K562 (cell line): ENCODE measurements around the gene CENPV. TPM values are rescaled to one million over a fixed set of nuclear protein-coding genes. Genes with fewer than 3 reads are reported as not detected.

ENCODE experiments used
- ARID3A ChIP-seq: IDR thresholded peaks from 2 replicates; pipeline ENCODE4 v1.6.1; 2012; ENCODE audit warnings: low read depth, low read length, improper control_type of control experiment, borderline replicate concordance
- CCAR2 ChIP-seq: fragments of 200-400 bp; formaldehyde crosslinking; IDR thresholded peaks from 2 replicates; pipeline ENCODE4 v1.6.1; 2017; ENCODE audit warnings: mild to moderate bottlenecking, low read depth, low read length
- CHD4 ChIP-seq: fragments of 200-600 bp; sonication (generic); IDR thresholded peaks from 3 replicates; pipeline ENCODE4 v1.6.1; 2012; ENCODE audit warnings: low read depth, mild to moderate bottlenecking, mixed read lengths, low read length, inconsistent platforms; ENCODE audit not compliant: insufficient read depth, insufficient replicate concordance, poor library complexity, severe bottlenecking
- DACH1 ChIP-seq: fragments of 450-650 bp; IDR thresholded peaks from 2 replicates; pipeline ENCODE4 v1.6.1; 2018; ENCODE audit not compliant: partially characterized antibody
- EP300 ChIP-seq: IDR thresholded peaks from 2 replicates; pipeline ENCODE4 v1.6.1; 2012; ENCODE audit warnings: low read length, improper control_type of control experiment
- GABPB2 ChIP-seq: fragments of 250-450 bp; sonication (Bioruptor Pico); conservative IDR thresholded peaks from 2 replicates; pipeline ENCODE4 v1.5.1; 2021; ENCODE audit warnings: mild to moderate bottlenecking
- MAFK ChIP-seq: IDR thresholded peaks from 2 replicates; pipeline ENCODE4 v1.6.1; 2011; ENCODE audit warnings: low read length, improper control_type of control experiment
- MBD2 ChIP-seq: sonication (generic); IDR thresholded peaks from 2 replicates; pipeline ENCODE4 v1.6.1; 2016; ENCODE audit warnings: low read depth, borderline replicate concordance
- NFXL1 ChIP-seq: fragments of 450-650 bp; formaldehyde crosslinking; IDR thresholded peaks from 2 replicates; pipeline ENCODE4 v1.4.0; 2021; ENCODE audit warnings: mild to moderate bottlenecking
- PKNOX1 ChIP-seq: fragments of 450-650 bp; IDR thresholded peaks from 2 replicates; pipeline ENCODE4 v1.6.1; 2016
- PREB ChIP-seq: sonication (generic); formaldehyde crosslinking; IDR thresholded peaks from 2 replicates; pipeline ENCODE4 v1.8.1; 2023; ENCODE audit warnings: mild to moderate bottlenecking, missing genetic modification reagents
- SP2 ChIP-seq: IDR thresholded peaks from 2 replicates; pipeline ENCODE4 v1.6.1; 2011; ENCODE audit warnings: mild to moderate bottlenecking, low read depth, low read length, moderate library complexity; ENCODE audit not compliant: poor library complexity, severe bottlenecking; ENCODE audit errors: extremely low read depth
- TAF1 ChIP-seq: IDR thresholded peaks from 2 replicates; pipeline ENCODE4 v1.6.1; 2011; ENCODE audit warnings: mild to moderate bottlenecking, low read length, moderate library complexity; ENCODE audit not compliant: insufficient read depth, control insufficient read depth, severe bottlenecking; ENCODE audit errors: extremely low read depth
- ZBTB49 ChIP-seq: sonication (generic); formaldehyde crosslinking; IDR thresholded peaks from 2 replicates; pipeline ENCODE4 v1.8.0; 2022; ENCODE audit warnings: missing genetic modification reagents, mild to moderate bottlenecking, borderline replicate concordance
- ZNF224 ChIP-seq: sonication (generic); formaldehyde crosslinking; IDR thresholded peaks from 2 replicates; pipeline ENCODE4 v1.8.0; 2022; ENCODE audit warnings: mild to moderate bottlenecking, missing genetic modification reagents
- ZNF395 ChIP-seq: fragments of 200-800 bp; sonication (Bioruptor generic); IDR thresholded peaks from 2 replicates; pipeline ENCODE4 v1.6.1; 2017; ENCODE audit warnings: missing genetic modification characterization, missing compliant biosample characterization
- ZNF561 ChIP-seq: fragments of 450-650 bp; formaldehyde crosslinking; conservative IDR thresholded peaks from 2 replicates; pipeline ENCODE4 v1.4.0; 2020; ENCODE audit warnings: mild to moderate bottlenecking, moderate library complexity
- ZNF644 ChIP-seq: fragments of 200-800 bp; sonication (Bioruptor generic); IDR thresholded peaks from 2 replicates; pipeline ENCODE4 v1.6.1; 2016; ENCODE audit warnings: low read depth, missing genetic modification characterization, missing compliant biosample characterization
- ZNF75A ChIP-seq: fragments of 450-650 bp; formaldehyde crosslinking; IDR thresholded peaks from 2 replicates; pipeline ENCODE4 v1.4.0; 2020; ENCODE audit warnings: mild to moderate bottlenecking
- polyA plus RNA-seq, 8 experiments: library from polyadenylated mRNA; depleted of rRNA in 4 of 8; stranded (reverse) in 5 of 8; unstranded in 3 of 8; fragments of >200 nt; fragmentation: Nextera tagmentation in 2 of 8; fragmentation: Illumina TruSeq in 1 of 8; extraction: Ambion mirVana in 2 of 8; extraction: Trizol in 1 of 8; gene quantifications; 2 replicates each; pipeline versions ENCODE4 v1.2.1 to v1.2.3, GENCODE V29; 2011 to 2014; ENCODE audit warnings: inconsistent platforms in 1 of 8, missing spikeins in 1 of 8
- total RNA-seq, 7 experiments: library from RNA; depleted of rRNA in 6 of 7; stranded (reverse); fragments of >200 nt in 6 of 7; fragmentation: Illumina TruSeq in 2 of 7; extraction: Trizol in 2 of 7; gene quantifications; 2 replicates each; pipeline versions ENCODE4 v1.2.1 to v1.2.3, GENCODE V29; 2011 to 2021; ENCODE audit warnings: low replicate concordance in 1 of 7

CENPV gene
- total and polyA plus RNA-seq, 9 of the 15 experiments (the other 6 are each of a cell fraction or from before 2014, with no cell fraction given): 17.8 to 131 (median 89.3) TPM

- TF ChIP-seq PREB (CRISPR knock-in tag) (no peak), ZNF395 (CRISPR knock-in tag) (no peak), MAFK (peak; percentile 17; the same call in 1 of the 2 replicates), TAF1 (no peak), PKNOX1 (no peak), MBD2 (peak; percentile 30; the same call in 1 of the 2 replicates), ZNF644 (tag) (no peak), SP2 (no peak), CHD4 (no peak), ZNF224 (CRISPR knock-in tag) (no peak), EP300 (peak; percentile 80), ARID3A (no peak), ZBTB49 (CRISPR knock-in tag) (no peak), GABPB2 (CRISPR knock-in tag) (no peak), ZNF75A (CRISPR knock-in tag) (no peak), DACH1 (no peak), CCAR2 (no peak), ZNF561 (CRISPR knock-in tag) (no peak), NFXL1 (CRISPR knock-in tag) (no peak)
Measured at GRCh38 chr17:16398270-16399267, 45.3 kb upstream of the CENPV start (continued).
